GM12878 (cell line): ENCODE results near the gene CDH10. TPM values are rescaled to one million over a fixed set of nuclear protein-coding genes. Genes with fewer than 3 reads are reported as not detected.

Experiments
- ATAC-seq: fragments of 200-7000 bp; cut with Tn5 transposase; 3 replicates; pipeline ENCODE4 v1.9.1; 2020; ENCODE audit warnings: mild to moderate bottlenecking, moderate library complexity
- BruUV-seq: library from RNA; stranded (reverse); fragments of 400-500 nt; replicated peaks from 2 replicates; lab custom pipeline; 2021; lab: Mats Ljungman, UMichigan
- CTCF ChIA-PET: fragments of 300-600 bp; sonication (Branson Sonifier 250); formaldehyde crosslinking; extraction: SDS; loops from one replicate; lab custom pipeline; 2021; ENCODE audit warnings: inconsistent platforms; lab: Yijun Ruan, JAX
- POLR2A ChIA-PET: fragments of 350-600 bp; formaldehyde crosslinking; extraction: SDS; loops from one replicate; lab custom pipeline; 2021; ENCODE audit warnings: inconsistent platforms; lab: Charles Lee
- RAD21 ChIA-PET: fragments of 300-600 bp; sonication (Branson Sonifier 250); formaldehyde crosslinking; loops from one replicate; lab custom pipeline; 2023; ENCODE audit warnings: antibody characterized with exemption; ENCODE audit not compliant: unreplicated experiment; lab: Charles Lee
- SMC1A ChIA-PET: fragments of 300-600 bp; sonication (Branson Sonifier 250); formaldehyde crosslinking; loops from one replicate; lab custom pipeline; 2023; ENCODE audit not compliant: unreplicated experiment, uncharacterized antibody; lab: Charles Lee
- DNase-seq: peaks from one replicate; pipeline ENCODE4 v3.0.0-alpha.2; 2011; ENCODE audit warnings: low read depth, low spot score
- FAIRE-seq: peaks from 3 replicates; lab custom pipeline; 2011; peaks lifted over from hg19 to GRCh38; lab: Jason Lieb, UNC
- H2AFZ ChIP-seq: 2 replicates; pipeline ENCODE4 v1.6.0; 2011; ENCODE audit warnings: low read depth, low read length, control low read depth; ENCODE audit not compliant: control insufficient read depth
- H3K27ac ChIP-seq: 2 replicates; pipeline ENCODE4 v1.5.1; 2011; ENCODE audit warnings: control low read depth; ENCODE audit not compliant: control insufficient read depth, insufficient read depth
- H3K27me3 ChIP-seq, 2 experiments: replicated peaks in 1 of 2; 2 replicates each; pipeline versions ENCODE4 v1.6.0 to v1.6.1; 2011; ENCODE audit warnings: low read length in 1 of 2; ENCODE audit not compliant: control insufficient read depth in 2 of 2, insufficient read depth in 2 of 2
- H3K36me3 ChIP-seq, 2 experiments: 2 replicates each; pipeline ENCODE4 v1.5.1; 2011; ENCODE audit warnings: low read length in 1 of 2; ENCODE audit not compliant: control insufficient read depth in 2 of 2, insufficient read depth in 2 of 2
- H3K4me1 ChIP-seq: 2 replicates; pipeline ENCODE4 v1.6.1; 2011; ENCODE audit warnings: mild to moderate bottlenecking, low read length, moderate library complexity, mixed read lengths; ENCODE audit not compliant: control insufficient read depth, insufficient read depth
- H3K4me2 ChIP-seq: 2 replicates; pipeline ENCODE4 v1.6.0; 2011; ENCODE audit warnings: control low read depth; ENCODE audit not compliant: control insufficient read depth, insufficient read depth
- H3K4me3 ChIP-seq: fragments of 200-600 bp; sonication (generic); 2 replicates; pipeline ENCODE4 v1.5.1; 2016
- H3K79me2 ChIP-seq: 2 replicates; pipeline ENCODE4 v1.6.0; 2011; ENCODE audit warnings: low read length; ENCODE audit not compliant: control insufficient read depth, insufficient read depth
- H3K9ac ChIP-seq: 2 replicates; pipeline ENCODE4 v1.8.0; 2011; ENCODE audit warnings: low read length, control low read depth, mixed read lengths; ENCODE audit not compliant: control insufficient read depth, insufficient read depth
- H3K9me3 ChIP-seq: replicated peaks from 3 replicates; pipeline ENCODE4 v1.5.1; 2011; ENCODE audit warnings: mild to moderate bottlenecking, low read length; ENCODE audit not compliant: control insufficient read depth, insufficient read depth
- H4K20me1 ChIP-seq: 2 replicates; pipeline ENCODE4 v1.6.0; 2011; ENCODE audit not compliant: control insufficient read depth, insufficient read depth
- BACH1 ChIP-seq: fragments of 450-650 bp; IDR thresholded peaks from 2 replicates; pipeline ENCODE4 v1.6.1; 2017; ENCODE audit warnings: mild to moderate bottlenecking, borderline replicate concordance
- ETV6 ChIP-seq, 2 experiments: fragments of 450-650 bp in 1 of 2; IDR thresholded peaks in 1 of 2; conservative IDR thresholded peaks in 1 of 2; 2 replicates each; pipeline ENCODE4 v1.6.1; 2014; ENCODE audit warnings: antibody characterized with exemption in 1 of 2, borderline replicate concordance in 1 of 2, low read depth in 1 of 2, mild to moderate bottlenecking in 1 of 2, moderate library complexity in 1 of 2
- FOXM1 ChIP-seq: IDR thresholded peaks from 2 replicates; pipeline ENCODE4 v1.6.1; 2012; ENCODE audit warnings: low read depth, mild to moderate bottlenecking, inconsistent platforms, low read length, moderate library complexity
- IRF4 ChIP-seq: IDR thresholded peaks from 2 replicates; pipeline ENCODE4 v1.6.1; 2011; ENCODE audit warnings: low read depth, low read length
- MLLT1 ChIP-seq: fragments of 450-650 bp; IDR thresholded peaks from 2 replicates; pipeline ENCODE4 v1.6.1; 2016; ENCODE audit warnings: mild to moderate bottlenecking
- PBX3 ChIP-seq: IDR thresholded peaks from 2 replicates; pipeline ENCODE4 v1.6.1; 2011; ENCODE audit warnings: mild to moderate bottlenecking, low read depth, low read length, moderate library complexity; ENCODE audit not compliant: insufficient replicate concordance
- RAD21 ChIP-seq: IDR thresholded peaks from 2 replicates; pipeline ENCODE4 v1.6.1; 2011; ENCODE audit warnings: mild to moderate bottlenecking, low read depth, low read length, moderate library complexity; ENCODE audit not compliant: insufficient read depth
- RAD51 ChIP-seq: fragments of 450-650 bp; IDR thresholded peaks from 2 replicates; pipeline ENCODE4 v1.6.1; 2016; ENCODE audit warnings: moderate library complexity, mild to moderate bottlenecking, inconsistent platforms
- SMAD1 ChIP-seq: fragments of 450-650 bp; IDR thresholded peaks from 2 replicates; pipeline ENCODE4 v1.6.1; 2018; ENCODE audit warnings: mild to moderate bottlenecking, low read depth; ENCODE audit not compliant: partially characterized antibody
- SMARCA5 ChIP-seq: fragments of 450-650 bp; IDR thresholded peaks from 2 replicates; pipeline ENCODE4 v1.6.1; 2017; ENCODE audit warnings: mild to moderate bottlenecking
- SPI1 ChIP-seq: IDR thresholded peaks from 2 replicates; pipeline ENCODE4 v1.6.1; 2011; ENCODE audit warnings: low read depth, mild to moderate bottlenecking, low read length, moderate library complexity, borderline replicate concordance; ENCODE audit not compliant: insufficient read depth
- STAT3 ChIP-seq: IDR thresholded peaks from 2 replicates; pipeline ENCODE4 v1.6.1; 2011; ENCODE audit warnings: low read depth, low read length, improper control_type of control experiment
- SUPT20H ChIP-seq: IDR thresholded peaks from 2 replicates; pipeline ENCODE4 v1.6.1; 2011; ENCODE audit warnings: low read depth, mild to moderate bottlenecking, low read length, moderate library complexity, borderline replicate concordance; ENCODE audit not compliant: control insufficient read depth
- YBX1 ChIP-seq: fragments of 450-650 bp; IDR thresholded peaks from 2 replicates; pipeline ENCODE4 v1.6.1; 2016; ENCODE audit warnings: antibody characterized with exemption
- YY1 ChIP-seq: IDR thresholded peaks from 2 replicates; pipeline ENCODE4 v1.6.1; 2011; ENCODE audit warnings: low read depth, mild to moderate bottlenecking, low read length
- in situ Hi-C: fragments of 300-500 bp; cut with MboI; formaldehyde crosslinking; loops from 9 replicates; pipeline ENCODE4 v1.14.3; 2018; ENCODE audit warnings: mixed read lengths
- intact Hi-C: fragments of 100-400 bp; cut with micrococcal nuclease; formaldehyde crosslinking; loops from one replicate; pipeline ENCODE4 v1.14.2; 2022; ENCODE audit not compliant: unreplicated experiment
- polyA plus RNA-seq, 11 experiments: library from polyadenylated mRNA; depleted of rRNA in 4 of 11; unstranded in 6 of 11; stranded (reverse) in 5 of 11; fragments of >200 nt; fragmentation: Nextera tagmentation in 4 of 11; fragmentation: Illumina TruSeq in 1 of 11; extraction: Ambion mirVana in 4 of 11; extraction: Trizol in 1 of 11; gene quantifications; 1 replicate in 1 of 11; 2 replicates in 10 of 11; pipeline versions ENCODE4 v1.2.1 to v1.2.3, GENCODE V29; 2011 to 2016; ENCODE audit warnings: inconsistent platforms in 2 of 11, missing spikeins in 2 of 11, low read depth in 1 of 11
- total RNA-seq, 4 experiments: library from RNA; depleted of rRNA in 3 of 4; stranded (reverse); fragments of >200 nt in 3 of 4; fragmentation: Illumina TruSeq in 1 of 4; extraction: Trizol in 1 of 4; gene quantifications; 2 replicates each; pipeline versions ENCODE4 v1.2.1 to v1.2.3, GENCODE V29; 2013 to 2021

Gene CDH10
- total and polyA plus RNA-seq, 10 of the 15 experiments (the other 5 are each of a cell fraction or from before 2014, with no cell fraction given), result 0.04 to 0.05 TPM; not detected in 8

- ChIA-PET SMC1A (no interaction called here), CTCF (no interaction called here), POLR2A (no interaction called here), RAD21 (no interaction called here)
- TF ChIP-seq BACH1, result no peak
- no peak for TF ChIP-seq RAD51
- TF ChIP-seq YBX1, result no peak
- TF ChIP-seq RAD21, result no peak
- no peak for TF ChIP-seq SMARCA5
- no peak for TF ChIP-seq PBX3
- TF ChIP-seq SPI1, result no peak
- no peak for TF ChIP-seq YY1
- no peak for TF ChIP-seq MLLT1
- TF ChIP-seq STAT3, result no peak
- TF ChIP-seq SUPT20H, result no peak
- no peak for TF ChIP-seq FOXM1
- TF ChIP-seq IRF4, result no peak
- TF ChIP-seq SMAD1, result no peak
- no peak for TF ChIP-seq ETV6 (conservative IDR thresholded peaks at IDR 0.05 in 1 of 2, IDR thresholded peaks at IDR 0.05 in 1 of 2; ENCODE audit: borderline replicate concordance in 1 of 2, low read depth in 1 of 2)
- no peaks in the 10 kb centered on the region for H3K36me3 ChIP-seq
- H3K4me1 ChIP-seq, result no peaks in the 10 kb centered on the region
- intact Hi-C loops, result loop anchor here (2.0 to 10.0 kb wide), 2 partner anchors 1372 to 1850 kb away; no protein-coding TSS in a partner anchor
- H3K27me3 ChIP-seq, result no peaks in the 10 kb centered on the region
- no peak overlapping the region for H3K27ac ChIP-seq
- no peak overlapping the region for H3K9ac ChIP-seq
- no peak for FAIRE-seq
- H3K9me3 ChIP-seq, result no peaks in the 10 kb centered on the region
- no peak overlapping the region for H3K4me2 ChIP-seq
- no peak overlapping the region for H2AFZ ChIP-seq
- in situ Hi-C loops, result no loop called here
- no TSS peak for BruUV-seq
- ATAC-seq, result no peak
- no peaks in the 10 kb centered on the region for H4K20me1 ChIP-seq
- no peak for DNase-seq
- H3K79me2 ChIP-seq, result no peaks in the 10 kb centered on the region
- H3K4me3 ChIP-seq, result no peak overlapping the region
These were observed 12.4 kb downstream of the CDH10 start for GRCh38 chr5:24632353-24632752.
